Esophagus squamous epithelium (tissue), 5 donors: Measurements from ENCODE around the gene ALCAM. TPM values are rescaled to one million over a fixed set of nuclear protein-coding genes. Genes with fewer than 3 reads are reported as not detected.

Experiments used
- DNase-seq: peaks from one replicate; lab custom pipeline; 2025; lab: John Stamatoyannopoulos, UW
- H3K27ac ChIP-seq, 4 donors: fragments of 200-600 bp; sonication (generic); one replicate each; pipeline ENCODE4 v1.5.1; 2016 to 2019; ENCODE audit warnings: mild to moderate bottlenecking in 1 of 4
- H3K27me3 ChIP-seq, 4 donors: fragments of 200-600 bp; sonication (generic); 1 replicate in 3 of 4; 2 replicates in 1 of 4; pipeline versions ENCODE4 v1.5.1 to v1.6.0; 2017 to 2021; ENCODE audit warnings: antibody characterized with exemption in 1 of 4
- H3K36me3 ChIP-seq, 3 donors: fragments of 200-600 bp; sonication (generic); one replicate each; pipeline ENCODE4 v1.5.1; 2016 to 2019
- H3K4me1 ChIP-seq, 3 donors: fragments of 200-600 bp; sonication (generic); one replicate each; pipeline ENCODE4 v1.5.1; 2017 to 2019
- H3K4me3 ChIP-seq, 4 donors: fragments of 200-600 bp; sonication (generic); 1 replicate in 3 of 4; 2 replicates in 1 of 4; pipeline ENCODE4 v1.5.1; 2016 to 2019; ENCODE audit warnings: mild to moderate bottlenecking in 2 of 4, moderate library complexity in 1 of 4
- H3K9me3 ChIP-seq, 3 donors: fragments of 200-600 bp; sonication (generic); one replicate each; pipeline ENCODE4 v1.5.1; 2016 to 2019
- POLR2A ChIP-seq, 4 donors: fragments of 450-650 bp; IDR thresholded peaks; one replicate each; pipeline ENCODE4 v1.6.1; 2017; ENCODE audit warnings: antibody characterized with exemption in 4 of 4, mild to moderate bottlenecking in 4 of 4, moderate library complexity in 3 of 4
- WGBS, 2 donors: methylation state at CpG; one replicate each; pipeline ENCODE4 v1.1.5; 2018; 5-methylcytosine and 5-hydroxymethylcytosine counted together
- intact Hi-C: fragments of 100-400 bp; cut with DNase I; formaldehyde crosslinking; loops from one replicate; pipeline ENCODE4 v1.15.0; 2022
- total RNA-seq, 4 donors: library from RNA; depleted of rRNA; stranded (reverse); fragments of >200 nt; gene quantifications; one replicate each; pipeline ENCODE4 v1.1.0, GENCODE V29; 2016
- TF ChIP-seq, protein P1 (sequence below), 6 experiments: fragments of 450-650 bp in 4 of 6; fragments of 200-600 bp in 2 of 6; sonication (generic) in 2 of 6; IDR thresholded peaks; one replicate each; pipeline ENCODE4 v1.5.1; 2016 to 2019; ENCODE audit warnings: antibody characterized with exemption in 6 of 6, mild to moderate bottlenecking in 4 of 6, moderate library complexity in 4 of 6
- donor health status: DM: yes; HTN: yes; CAD: no.

ALCAM gene
- total RNA-seq, 4 donors from 2014 or later, result 4.6 to 18.9 (median 8.0) TPM

DNA sequence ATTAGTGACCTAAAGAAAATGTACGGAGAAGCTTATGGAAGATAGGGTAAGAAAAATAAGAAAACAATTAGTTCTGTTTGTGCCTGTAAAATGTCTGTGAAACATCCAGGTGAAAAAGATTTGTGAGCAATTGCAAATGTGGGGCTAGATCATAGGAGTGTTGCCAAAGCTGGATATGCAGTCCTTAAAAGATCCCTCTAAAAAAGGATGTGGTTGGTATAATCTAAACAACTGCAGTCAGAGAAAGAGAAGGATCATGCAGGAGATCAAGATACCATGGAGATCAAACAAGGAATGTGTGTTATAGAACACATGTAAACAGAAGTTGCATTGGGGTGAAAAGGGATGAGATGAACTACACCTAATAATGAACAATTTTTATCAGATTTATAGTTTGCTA, 116.8 kb downstream of the ALCAM start:
- H3K9me3 ChIP-seq, result no peaks in the 10 kb centered on the region
- no peaks in the 10 kb centered on the region for H3K27me3 ChIP-seq
- TF ChIP-seq POLR2A (IDR thresholded peaks at IDR 0.05), result no peak
- TF ChIP-seq, protein P1, sequence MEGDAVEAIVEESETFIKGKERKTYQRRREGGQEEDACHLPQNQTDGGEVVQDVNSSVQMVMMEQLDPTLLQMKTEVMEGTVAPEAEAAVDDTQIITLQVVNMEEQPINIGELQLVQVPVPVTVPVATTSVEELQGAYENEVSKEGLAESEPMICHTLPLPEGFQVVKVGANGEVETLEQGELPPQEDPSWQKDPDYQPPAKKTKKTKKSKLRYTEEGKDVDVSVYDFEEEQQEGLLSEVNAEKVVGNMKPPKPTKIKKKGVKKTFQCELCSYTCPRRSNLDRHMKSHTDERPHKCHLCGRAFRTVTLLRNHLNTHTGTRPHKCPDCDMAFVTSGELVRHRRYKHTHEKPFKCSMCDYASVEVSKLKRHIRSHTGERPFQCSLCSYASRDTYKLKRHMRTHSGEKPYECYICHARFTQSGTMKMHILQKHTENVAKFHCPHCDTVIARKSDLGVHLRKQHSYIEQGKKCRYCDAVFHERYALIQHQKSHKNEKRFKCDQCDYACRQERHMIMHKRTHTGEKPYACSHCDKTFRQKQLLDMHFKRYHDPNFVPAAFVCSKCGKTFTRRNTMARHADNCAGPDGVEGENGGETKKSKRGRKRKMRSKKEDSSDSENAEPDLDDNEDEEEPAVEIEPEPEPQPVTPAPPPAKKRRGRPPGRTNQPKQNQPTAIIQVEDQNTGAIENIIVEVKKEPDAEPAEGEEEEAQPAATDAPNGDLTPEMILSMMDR (IDR thresholded peaks at IDR 0.05), result no peak
- H3K27ac ChIP-seq, result no peak overlapping the region
- no peak for DNase-seq
- no peak overlapping the region for H3K4me3 ChIP-seq
- H3K4me1 ChIP-seq, result no peaks in the 10 kb centered on the region
- no peaks in the 10 kb centered on the region for H3K36me3 ChIP-seq
- 89 to 96% methylated on average over 1 of the region's 1 CpG for WGBS, 2 donors
- intact Hi-C loops, result no loop called here

DNA sequence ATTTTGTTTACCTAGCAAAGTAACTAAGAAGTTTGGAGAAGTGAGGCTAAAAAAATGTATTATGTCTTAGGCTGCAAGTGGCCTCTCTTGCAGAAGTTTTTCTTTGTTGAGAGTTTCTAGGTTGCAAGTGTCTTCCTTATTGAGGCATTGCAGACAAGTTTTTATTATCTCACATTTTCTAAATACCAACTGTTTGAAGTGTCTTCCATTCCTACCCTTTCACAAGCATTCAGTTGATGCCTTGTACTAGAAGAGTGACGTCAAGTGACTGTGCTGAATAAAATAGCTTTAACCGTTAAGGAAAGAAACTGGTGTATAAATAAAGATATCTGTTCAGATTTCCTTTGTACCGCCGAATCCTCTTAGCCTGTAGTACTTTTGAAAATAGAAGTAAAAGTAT, 123.3 kb downstream of the ALCAM start:
- WGBS, 2 donors, result 89 to 92% methylated on average over 4 of the region's 4 CpGs
- Histone ChIP-seq H3K27me3 (no peaks in the 10 kb centered on the region), H3K4me1 (no peaks in the 10 kb centered on the region), H3K4me3 (no peak overlapping the region), H3K27ac (no peak overlapping the region), H3K36me3 (no peaks in the 10 kb centered on the region), H3K9me3 (peaks cover 0 to 8% (median 0%) of the 10 kb centered on the region in 3 donors)
- intact Hi-C loops, result no loop called here
- TF ChIP-seq POLR2A (IDR thresholded peaks at IDR 0.05), result no peak
- TF ChIP-seq, protein P1 (IDR thresholded peaks at IDR 0.05), result no peak
- no peak for DNase-seq

DNA sequence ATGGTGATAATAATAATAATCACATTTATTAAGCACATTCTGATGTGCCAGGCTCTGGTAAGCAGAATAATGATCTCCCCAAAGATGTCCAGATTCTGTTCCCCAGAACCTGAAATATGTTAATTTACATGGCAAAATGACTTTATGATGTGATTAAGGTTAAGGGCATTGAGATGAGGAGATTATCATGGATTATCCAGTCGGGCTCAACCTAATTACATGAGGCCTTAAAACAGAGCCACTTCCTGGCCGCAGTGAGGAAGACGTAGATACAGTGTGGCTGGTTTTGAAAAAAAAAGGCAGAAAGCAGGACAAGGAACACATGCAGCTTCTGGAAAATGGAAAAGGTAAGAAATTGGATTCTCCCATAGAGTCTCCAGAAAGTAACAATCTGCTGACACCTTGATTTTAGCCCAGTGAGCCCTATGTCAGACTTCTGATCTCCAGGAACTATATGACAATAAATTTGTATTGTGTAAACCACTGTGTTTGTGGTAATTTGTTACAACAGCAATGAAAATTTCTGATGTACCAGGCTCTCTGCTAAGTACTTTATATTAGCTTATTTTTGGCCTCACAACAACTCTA, 126.7 kb downstream of the ALCAM start:
- Histone ChIP-seq H3K9me3 (peaks cover 0 to 8% (median 0%) of the 10 kb centered on the region in 3 donors), H3K4me1 (no peaks in the 10 kb centered on the region), H3K27me3 (no peaks in the 10 kb centered on the region), H3K27ac (no peak overlapping the region), H3K4me3 (no peak overlapping the region), H3K36me3 (no peaks in the 10 kb centered on the region)
- intact Hi-C loops, result no loop called here
- TF ChIP-seq, protein P1 (IDR thresholded peaks at IDR 0.05), result no peak
- no peak for TF ChIP-seq POLR2A (IDR thresholded peaks at IDR 0.05)
- DNase-seq, result no peak
- whole genome bisulfite sequencing, 2 donors, result 90 to 94% methylated on average over 3 of the region's 3 CpGs

DNA sequence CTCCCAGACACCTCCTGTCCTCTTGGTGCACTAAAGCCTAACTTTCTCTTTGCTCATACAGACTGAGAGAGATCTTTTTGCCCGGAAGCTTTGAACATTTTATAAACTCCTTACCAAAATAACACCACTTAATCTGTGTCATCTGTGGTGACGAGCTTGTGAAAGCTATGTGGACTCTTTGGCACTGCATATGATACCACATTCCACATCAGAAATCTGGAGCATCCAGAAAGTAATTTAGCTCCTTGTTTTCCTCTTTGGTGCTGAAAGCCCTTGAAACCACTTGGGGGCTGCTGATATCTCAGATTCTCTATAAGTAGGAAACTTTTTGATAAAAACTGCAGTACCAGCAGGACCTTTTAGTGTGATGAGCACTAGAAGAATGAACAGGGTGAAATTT, 128.3 kb downstream of the ALCAM start:
- Histone ChIP-seq H3K4me1 (no peaks in the 10 kb centered on the region), H3K9me3 (peaks cover 0 to 8% (median 0%) of the 10 kb centered on the region in 3 donors), H3K4me3 (no peak overlapping the region), H3K27ac (no peak overlapping the region), H3K36me3 (no peaks in the 10 kb centered on the region), H3K27me3 (no peaks in the 10 kb centered on the region)
- intact Hi-C loops, result no loop called here
- TF ChIP-seq, protein P1 (IDR thresholded peaks at IDR 0.05), result no peak
- TF ChIP-seq POLR2A (IDR thresholded peaks at IDR 0.05), result no peak
- DNase-seq, result no peak
- whole genome bisulfite sequencing, 2 donors, result 53 to 78% methylated on average over 2 of the region's 2 CpGs

DNA sequence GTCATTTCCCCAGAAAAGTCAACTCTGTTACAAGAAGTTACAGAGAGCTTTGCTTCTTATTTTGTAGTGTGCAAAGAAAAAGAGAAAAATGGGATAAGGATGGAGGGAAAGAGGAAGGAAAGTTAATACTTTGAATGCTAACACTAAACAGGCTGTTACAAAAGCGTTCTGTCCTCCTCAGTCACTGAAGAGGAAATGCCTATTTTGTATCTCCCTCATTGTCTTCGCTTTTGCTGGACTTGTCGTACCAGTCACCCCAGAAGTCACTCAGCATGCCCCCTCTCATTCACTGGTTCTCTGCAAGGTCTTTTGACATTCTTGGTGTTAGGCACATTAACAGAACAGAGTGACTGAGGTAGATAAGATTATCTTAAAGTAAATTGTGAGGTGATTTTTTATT, 129.6 kb downstream of the ALCAM start:
- H3K4me3 ChIP-seq, result no peak overlapping the region
- no peak overlapping the region for H3K27ac ChIP-seq
- WGBS, 2 donors, result 82 to 83% methylated on average over 3 of the region's 3 CpGs
- TF ChIP-seq, protein P1 (IDR thresholded peaks at IDR 0.05), result no peak
- TF ChIP-seq POLR2A (IDR thresholded peaks at IDR 0.05), result no peak
- no peaks in the 10 kb centered on the region for H3K9me3 ChIP-seq
- H3K4me1 ChIP-seq, result no peaks in the 10 kb centered on the region
- no peak for DNase-seq
- H3K36me3 ChIP-seq, result no peaks in the 10 kb centered on the region
- intact Hi-C loops, result no loop called here
- H3K27me3 ChIP-seq, result no peaks in the 10 kb centered on the region
